ENCODE measurements around the gene ZNF436. TPM values are rescaled to one million over a fixed set of nuclear protein-coding genes. Genes with fewer than 3 reads are reported as not detected.

Gene ZNF436
- total RNA-seq, 1 donor from 2014 or later, result 13.9 TPM

- H3K36me3 Mint-ChIP-seq (ENCODE audit: insufficient read depth), result peaks cover 8% of the 10 kb centered on the region
- no peak overlapping the region for H3K27ac Mint-ChIP-seq
- DNase-seq (ENCODE audit: low spot score, unreplicated experiment), result no peak
- H3K4me3 Mint-ChIP-seq (ENCODE audit: low read depth), result no peak overlapping the region
- H3K27me3 Mint-ChIP-seq, result no peaks in the 10 kb centered on the region
- H3K4me1 Mint-ChIP-seq (ENCODE audit: low read depth), result no peaks in the 10 kb centered on the region
- H3K9me3 Mint-ChIP-seq (ENCODE audit: low read depth), result no peaks in the 10 kb centered on the region
- no peak for TF ChIP-seq CTCF (IDR thresholded peaks at IDR 0.05; ENCODE audit: unreplicated experiment)
Observed at GRCh38 chr1:23393706-23394105, 24.1 kb upstream of the ZNF436 start.

- no peaks in the 10 kb centered on the region for H3K9me3 Mint-ChIP-seq (ENCODE audit: low read depth)
- H3K27ac Mint-ChIP-seq, result no peak overlapping the region
- no peaks in the 10 kb centered on the region for H3K4me1 Mint-ChIP-seq (ENCODE audit: low read depth)
- peaks cover 7% of the 10 kb centered on the region for H3K36me3 Mint-ChIP-seq (ENCODE audit: insufficient read depth)
- no peak for TF ChIP-seq CTCF (IDR thresholded peaks at IDR 0.05; ENCODE audit: unreplicated experiment)
- no peak overlapping the region for H3K4me3 Mint-ChIP-seq (ENCODE audit: low read depth)
- no peaks in the 10 kb centered on the region for H3K27me3 Mint-ChIP-seq
- DNase-seq (ENCODE audit: low spot score, unreplicated experiment), result no peak
Observed at GRCh38 chr1:23392125-23392855, 22.7 kb upstream of the ZNF436 start.

- TF ChIP-seq CTCF (IDR thresholded peaks at IDR 0.05; ENCODE audit: unreplicated experiment), result no peak
- H3K4me1 Mint-ChIP-seq (ENCODE audit: low read depth), result no peaks in the 10 kb centered on the region
- no peak overlapping the region for H3K27ac Mint-ChIP-seq
- no peak overlapping the region for H3K4me3 Mint-ChIP-seq (ENCODE audit: low read depth)
- peaks cover 2% of the 10 kb centered on the region for H3K36me3 Mint-ChIP-seq (ENCODE audit: insufficient read depth)
- H3K9me3 Mint-ChIP-seq (ENCODE audit: low read depth), result no peaks in the 10 kb centered on the region
- H3K27me3 Mint-ChIP-seq, result no peaks in the 10 kb centered on the region
- no peak for DNase-seq (ENCODE audit: low spot score, unreplicated experiment)
Observed at GRCh38 chr1:23389837-23390321, 20.2 kb upstream of the ZNF436 start.

- TF ChIP-seq CTCF (IDR thresholded peaks at IDR 0.05; ENCODE audit: unreplicated experiment), result no peak
- Mint-ChIP-seq H3K4me1 (ENCODE audit: low read depth) (no peaks in the 10 kb centered on the region), H3K27me3 (no peaks in the 10 kb centered on the region), H3K4me3 (ENCODE audit: low read depth) (no peak overlapping the region), H3K36me3 (ENCODE audit: insufficient read depth) (peaks cover 1% of the 10 kb centered on the region), H3K27ac (no peak overlapping the region), H3K9me3 (ENCODE audit: low read depth) (no peaks in the 10 kb centered on the region)
- DNase-seq (ENCODE audit: low spot score, unreplicated experiment), result no peak
Observed at GRCh38 chr1:23387494-23387893, 17.9 kb upstream of the ZNF436 start.

- peaks cover 6% of the 10 kb centered on the region for H3K36me3 Mint-ChIP-seq (ENCODE audit: insufficient read depth)
Observed at GRCh38 chr1:23385119-23385621, 15.5 kb upstream of the ZNF436 start.

More at GRCh38 chr1:23385119-23385621, 15.5 kb upstream of the ZNF436 start:
- Mint-ChIP-seq H3K27ac (no peak overlapping the region), H3K9me3 (ENCODE audit: low read depth) (no peaks in the 10 kb centered on the region), H3K27me3 (no peaks in the 10 kb centered on the region), H3K4me3 (ENCODE audit: low read depth) (no peak overlapping the region), H3K4me1 (ENCODE audit: low read depth) (no peaks in the 10 kb centered on the region)
- no peak for DNase-seq (ENCODE audit: low spot score, unreplicated experiment)
- TF ChIP-seq CTCF (IDR thresholded peaks at IDR 0.05; ENCODE audit: unreplicated experiment), result no peak

Data from progenitor cell of endocrine pancreas (in vitro differentiated cells).